Astrocyte of the cerebellum (primary cell): ENCODE data around the gene AFF2.
A peak's percentile ranks its signal among the peaks of the same experiment; 100 is the strongest.

Experiments
- DNase-seq: peaks from one replicate; pipeline ENCODE4 v3.0.0-alpha.2; 2011; ENCODE audit warnings: low read depth
- H3K4me3 ChIP-seq: 2 replicates; pipeline ENCODE4 v1.5.1; 2011; ENCODE audit warnings: mild to moderate bottlenecking, low read depth, low read length, moderate library complexity
- in situ Hi-C: cut with HindIII; loops from 2 replicates; pipeline ENCODE4 v1.10.0; 2017; ENCODE audit warnings: low sequenced_read_pairs
- TF ChIP-seq, protein P1 (sequence below): IDR thresholded peaks from 2 replicates; pipeline ENCODE4 v1.5.1; 2012; ENCODE audit warnings: low read length, low read depth, moderate library complexity, mild to moderate bottlenecking; ENCODE audit errors: missing control alignments

AFF2 gene

DNA sequence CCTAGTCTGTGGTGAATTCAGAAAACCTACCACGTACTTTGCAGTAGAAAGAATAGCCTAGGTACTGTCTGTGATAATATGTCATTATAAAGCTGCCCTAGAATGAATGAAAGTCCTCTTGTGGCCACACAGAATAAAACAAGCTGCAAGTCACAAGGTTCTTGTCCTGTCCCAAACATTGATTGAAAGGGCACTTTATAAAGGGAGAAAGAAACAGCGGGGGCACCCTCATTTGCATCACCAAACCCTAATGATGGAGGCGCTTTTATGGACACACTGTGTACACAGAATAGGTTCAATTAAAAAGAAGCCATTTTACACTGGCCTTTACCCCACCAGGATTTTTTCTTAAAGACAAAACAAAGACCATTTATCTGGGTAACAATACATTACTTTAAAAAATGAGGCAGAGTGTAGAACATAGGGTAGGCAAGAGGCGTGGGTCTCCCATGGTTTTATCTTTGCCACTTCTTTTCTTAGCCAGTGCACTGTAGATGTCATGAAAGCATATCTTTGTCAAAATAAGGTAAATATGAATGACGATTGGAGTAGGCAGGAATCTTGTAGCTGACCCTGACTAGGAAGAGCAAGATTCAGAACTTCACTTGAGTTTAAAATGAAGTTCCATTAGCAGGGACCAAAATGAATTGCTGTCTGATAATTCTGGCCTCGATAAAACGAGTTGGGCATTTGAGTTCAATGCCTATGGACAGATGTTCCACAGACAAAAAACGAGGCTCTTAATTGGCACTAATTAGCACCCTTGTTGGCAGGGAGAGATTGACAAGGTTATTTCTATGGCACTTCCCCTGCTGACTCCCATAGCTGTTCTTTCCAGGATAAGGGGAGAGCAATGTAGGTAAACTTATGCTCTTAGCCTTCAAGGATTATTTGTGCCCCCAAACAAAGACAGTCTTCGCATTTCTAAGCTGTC, 365.1 kb downstream of the AFF2 start:
- in situ Hi-C loops: no loop called here
- no peak for DNase-seq
- TF ChIP-seq, protein P1, sequence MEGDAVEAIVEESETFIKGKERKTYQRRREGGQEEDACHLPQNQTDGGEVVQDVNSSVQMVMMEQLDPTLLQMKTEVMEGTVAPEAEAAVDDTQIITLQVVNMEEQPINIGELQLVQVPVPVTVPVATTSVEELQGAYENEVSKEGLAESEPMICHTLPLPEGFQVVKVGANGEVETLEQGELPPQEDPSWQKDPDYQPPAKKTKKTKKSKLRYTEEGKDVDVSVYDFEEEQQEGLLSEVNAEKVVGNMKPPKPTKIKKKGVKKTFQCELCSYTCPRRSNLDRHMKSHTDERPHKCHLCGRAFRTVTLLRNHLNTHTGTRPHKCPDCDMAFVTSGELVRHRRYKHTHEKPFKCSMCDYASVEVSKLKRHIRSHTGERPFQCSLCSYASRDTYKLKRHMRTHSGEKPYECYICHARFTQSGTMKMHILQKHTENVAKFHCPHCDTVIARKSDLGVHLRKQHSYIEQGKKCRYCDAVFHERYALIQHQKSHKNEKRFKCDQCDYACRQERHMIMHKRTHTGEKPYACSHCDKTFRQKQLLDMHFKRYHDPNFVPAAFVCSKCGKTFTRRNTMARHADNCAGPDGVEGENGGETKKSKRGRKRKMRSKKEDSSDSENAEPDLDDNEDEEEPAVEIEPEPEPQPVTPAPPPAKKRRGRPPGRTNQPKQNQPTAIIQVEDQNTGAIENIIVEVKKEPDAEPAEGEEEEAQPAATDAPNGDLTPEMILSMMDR: no peak
- no peak overlapping the region for H3K4me3 ChIP-seq

DNA sequence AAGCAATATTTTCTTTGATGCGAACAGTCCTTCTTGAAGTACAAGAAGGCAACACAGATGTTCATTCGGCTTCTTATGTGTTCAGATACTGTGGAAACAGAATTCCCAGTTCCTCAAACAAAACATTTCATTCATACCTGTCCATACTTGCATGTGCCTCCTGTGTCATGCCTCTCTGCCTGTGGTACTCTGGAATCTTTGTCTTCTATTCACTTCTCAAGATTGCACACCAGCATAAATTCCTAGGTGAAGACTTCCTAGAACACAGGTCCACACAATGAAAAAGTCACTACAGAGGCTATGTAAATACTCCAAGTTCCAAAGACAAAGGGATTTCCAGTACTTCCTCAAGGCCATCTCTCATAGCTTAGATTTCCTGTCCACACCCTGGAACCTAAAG, 367.2 kb downstream of the AFF2 start:
- no peak for DNase-seq
- in situ Hi-C loops: no loop called here
- TF ChIP-seq, protein P1: no peak
- no peak overlapping the region for H3K4me3 ChIP-seq

DNA sequence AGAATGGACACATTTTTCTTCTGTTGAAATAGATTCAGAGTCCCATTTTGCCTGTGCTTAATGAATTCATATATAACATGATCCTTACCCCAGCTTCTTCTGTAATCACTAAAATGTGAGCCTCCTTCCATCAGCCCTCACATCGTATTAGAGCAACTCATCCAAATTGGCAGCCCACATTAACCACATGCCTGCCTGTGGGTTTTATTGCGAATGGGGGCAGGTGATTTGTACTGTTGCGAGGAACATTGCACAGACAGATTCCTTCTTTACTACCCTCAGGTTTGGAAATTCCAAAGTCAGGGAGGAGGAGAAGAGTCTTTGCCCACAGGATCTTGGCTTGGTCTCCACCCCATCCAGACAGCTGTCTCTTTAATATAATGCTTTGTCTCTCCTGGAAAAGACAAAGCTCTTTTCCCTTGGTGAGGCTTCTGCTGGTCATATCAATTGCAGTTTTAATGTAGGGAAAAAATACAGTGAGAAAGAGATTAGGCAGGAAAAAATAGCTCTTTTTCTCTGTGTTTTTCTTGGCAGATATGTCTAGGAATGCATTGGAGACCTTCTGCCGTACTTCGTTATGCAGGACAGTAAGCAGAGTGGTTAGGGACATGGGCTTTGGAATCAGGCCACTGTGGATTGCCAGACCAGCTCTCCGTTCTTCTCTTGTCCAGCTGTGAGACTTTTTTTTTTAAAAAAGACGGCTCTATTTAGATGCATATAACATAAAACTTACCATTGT, 371.2 kb downstream of the AFF2 start:
- in situ Hi-C loops: no loop called here
- TF ChIP-seq, protein P1: no peak
- peak; percentile 85 for DNase-seq
- H3K4me3 ChIP-seq: no peak overlapping the region

DNA sequence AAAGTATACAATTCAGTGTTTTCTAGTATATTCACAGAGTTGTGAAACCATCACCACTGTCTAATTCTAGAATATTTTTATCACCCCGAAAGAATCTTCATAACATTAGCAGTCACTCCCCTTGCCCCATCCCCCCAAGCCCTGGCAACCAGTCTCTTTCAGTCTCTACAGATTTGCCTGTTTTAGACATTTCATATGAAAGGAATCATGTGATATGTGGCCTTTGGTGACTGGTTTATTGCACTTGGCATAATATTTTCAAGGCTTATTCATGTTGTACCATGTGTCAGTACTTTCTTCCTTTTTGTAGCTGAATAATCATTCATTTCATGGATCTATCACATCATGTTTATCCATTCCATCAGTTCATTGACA, 371.7 kb downstream of the AFF2 start:
- no peak overlapping the region for H3K4me3 ChIP-seq
- TF ChIP-seq, protein P1: no peak
- DNase-seq: no peak
- in situ Hi-C loops: no loop called here

DNA sequence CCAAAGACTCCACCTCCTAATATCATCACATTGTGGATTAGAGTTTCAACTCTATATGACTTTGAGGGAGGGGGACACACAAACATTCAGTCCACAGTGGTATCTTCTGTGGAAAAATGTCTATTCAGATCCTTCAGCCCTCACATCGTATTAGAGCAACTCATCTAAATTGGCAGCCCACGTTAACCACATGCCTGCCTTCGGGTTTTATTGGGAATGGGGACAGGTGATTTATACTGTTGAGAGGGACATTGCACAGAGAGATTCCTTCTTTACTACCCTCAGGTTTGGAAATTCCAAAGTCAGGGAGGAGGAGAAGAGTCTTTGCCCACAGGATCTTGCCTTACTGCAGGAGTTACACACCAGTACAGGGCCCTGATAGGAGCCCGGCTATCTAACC, 372.5 kb downstream of the AFF2 start:
- H3K4me3 ChIP-seq: no peak overlapping the region
- in situ Hi-C loops: no loop called here
- no peak for DNase-seq
- TF ChIP-seq, protein P1: no peak

DNA sequence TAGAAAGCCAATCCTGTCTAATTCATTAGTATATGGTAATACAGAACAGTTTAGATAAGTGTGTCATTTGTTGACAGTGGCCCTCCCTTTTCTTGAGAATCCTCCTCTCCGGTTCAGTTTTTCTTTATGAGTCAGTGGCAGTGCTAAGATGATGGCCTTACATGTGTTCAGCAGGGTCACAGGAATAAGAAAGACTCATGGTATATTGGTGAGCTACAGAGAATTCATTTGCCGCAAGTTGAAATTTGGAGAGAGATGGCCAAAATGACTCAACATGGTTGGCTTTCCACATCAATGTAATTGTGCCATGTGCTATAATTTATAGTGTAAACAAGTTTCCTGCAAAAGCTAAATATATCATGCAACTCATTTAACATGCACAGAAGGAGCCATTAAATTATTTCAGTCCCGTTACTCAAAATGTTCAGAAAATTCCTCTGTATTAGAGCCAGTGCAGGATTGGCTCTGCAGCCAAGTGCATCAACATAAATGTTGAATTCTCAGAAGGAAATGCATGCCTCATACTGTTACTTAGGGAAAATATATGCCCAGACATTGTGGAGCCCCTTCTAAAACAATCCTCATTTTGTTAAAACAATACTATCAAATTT, 374.3 kb downstream of the AFF2 start:
- no peak overlapping the region for H3K4me3 ChIP-seq
- in situ Hi-C loops: no loop called here
- no peak for DNase-seq
- TF ChIP-seq, protein P1: no peak
